ENCODE measurements around the gene YJEFN3. TPM values are rescaled to one million over a fixed set of nuclear protein-coding genes. Genes with fewer than 3 reads are reported as not detected.

Gene YJEFN3
- total RNA-seq, 1 donor from 2014 or later, result 2.1 TPM

- no peak overlapping the region for H3K4me3 ChIP-seq (ENCODE audit: low read depth, low read length)
- H3K36me3 ChIP-seq (ENCODE audit: control insufficient read depth, insufficient read depth, low read length), result no peaks in the 10 kb centered on the region
- DNase-seq (ENCODE audit: low read depth), result no peak
- peaks cover 31% of the 10 kb centered on the region for H3K27me3 ChIP-seq (ENCODE audit: control insufficient read depth, insufficient read depth, low read length)
- TF ChIP-seq CTCF (IDR thresholded peaks at IDR 0.05; ENCODE audit: insufficient read depth, low read length, poor library complexity, severe bottlenecking), result no peak
Measured at GRCh38 chr19:19534556-19535265, 6.0 kb downstream of the YJEFN3 start.

- TF ChIP-seq CTCF (IDR thresholded peaks at IDR 0.05; ENCODE audit: insufficient read depth, low read length, poor library complexity, severe bottlenecking), result no peak
- DNase-seq (ENCODE audit: low read depth), result no peak
- Histone ChIP-seq H3K36me3 (ENCODE audit: control insufficient read depth, insufficient read depth, low read length) (no peaks in the 10 kb centered on the region), H3K27me3 (ENCODE audit: control insufficient read depth, insufficient read depth, low read length) (peaks cover 40% of the 10 kb centered on the region), H3K4me3 (ENCODE audit: low read depth, low read length) (no peak overlapping the region)
Measured at GRCh38 chr19:19535311-19536191, 6.8 kb downstream of the YJEFN3 start.

GRCh38 chr19:19537075-19538048 is 8.7 kb downstream of the YJEFN3 start:
- no peak for DNase-seq (ENCODE audit: low read depth)

DNA sequence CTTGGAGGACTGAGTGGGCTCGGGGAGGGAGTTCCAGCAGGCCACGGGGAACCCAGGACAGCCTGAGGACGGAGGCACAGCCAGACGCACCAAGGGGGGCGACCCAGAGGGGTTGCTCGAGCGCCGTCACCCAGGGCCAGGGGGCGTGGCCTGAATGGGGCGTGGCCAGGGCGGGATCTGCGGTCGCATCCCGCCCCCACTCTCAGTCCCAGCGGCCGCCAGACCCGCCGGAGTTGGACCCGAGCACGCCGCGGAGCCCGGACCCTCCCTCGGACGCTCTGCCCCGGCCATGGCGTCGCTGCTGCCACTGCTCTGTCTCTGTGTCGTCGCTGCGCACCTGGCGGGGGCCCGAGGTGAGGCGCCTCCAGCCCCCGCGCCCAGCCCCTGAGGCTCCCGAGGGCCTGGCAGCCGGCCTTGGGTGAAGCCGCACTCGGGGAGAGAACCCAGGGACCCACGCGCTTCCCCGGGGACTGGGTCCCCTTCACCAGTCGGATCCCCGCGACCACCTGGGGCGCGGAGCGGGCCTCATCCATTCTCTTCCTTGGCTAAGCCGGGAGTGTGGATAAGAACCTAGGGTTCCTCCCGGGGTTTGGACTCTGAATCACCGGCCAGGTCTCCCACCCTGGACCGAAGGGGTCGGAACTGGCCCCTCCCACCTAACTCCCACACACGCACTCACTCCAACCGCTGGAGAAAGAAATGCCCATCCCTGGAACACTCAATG is 9.5 kb downstream of the YJEFN3 start, which contains the start of gene CILP2:
Gene CILP2, plus strand, starts transcription at position 205 of the 724 bp plus-strand sequence. Its CDS starts 85 bp downstream, at position 290.
- TF ChIP-seq CTCF (IDR thresholded peaks at IDR 0.05; ENCODE audit: insufficient read depth, low read length, poor library complexity, severe bottlenecking), result no peak
- no peak for DNase-seq (ENCODE audit: low read depth)
- Histone ChIP-seq H3K4me3 (ENCODE audit: low read depth, low read length) (no peak within 1 kb of the TSS), H3K36me3 (ENCODE audit: control insufficient read depth, insufficient read depth, low read length) (no peaks in the 10 kb centered on the region), H3K27me3 (ENCODE audit: control insufficient read depth, insufficient read depth, low read length) (peaks cover 50% of the 10 kb centered on the region)

More at GRCh38 chr19:19537075-19538048, 8.7 kb downstream of the YJEFN3 start:
- H3K4me3 ChIP-seq (ENCODE audit: low read depth, low read length), result no peak overlapping the region
- no peak for TF ChIP-seq CTCF (IDR thresholded peaks at IDR 0.05; ENCODE audit: insufficient read depth, low read length, poor library complexity, severe bottlenecking)
- H3K36me3 ChIP-seq (ENCODE audit: control insufficient read depth, insufficient read depth, low read length), result no peaks in the 10 kb centered on the region
- H3K27me3 ChIP-seq (ENCODE audit: control insufficient read depth, insufficient read depth, low read length), result peaks cover 50% of the 10 kb centered on the region

DNA sequence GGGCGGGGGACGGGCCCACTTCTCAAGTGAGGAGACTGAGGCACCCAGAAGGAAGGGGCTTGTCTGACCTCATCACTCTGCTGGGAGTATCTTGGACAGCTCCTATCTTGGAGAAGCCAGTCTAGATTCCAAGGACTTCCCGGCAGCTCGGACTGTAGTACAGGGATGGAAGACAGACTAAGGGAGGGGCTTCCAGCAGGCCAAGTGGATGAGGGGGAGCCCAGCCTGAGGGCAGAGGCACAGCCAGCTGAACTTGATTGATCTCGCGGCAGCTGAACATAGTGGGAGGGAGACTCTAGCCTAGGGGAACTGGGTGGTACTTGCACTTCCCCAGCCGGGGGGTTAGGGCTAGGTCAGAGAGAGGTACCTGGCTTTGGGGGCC is 10.1 kb downstream of the YJEFN3 start:
- no peak for TF ChIP-seq CTCF (IDR thresholded peaks at IDR 0.05; ENCODE audit: insufficient read depth, low read length, poor library complexity, severe bottlenecking)
- DNase-seq (ENCODE audit: low read depth), result no peak
- Histone ChIP-seq H3K4me3 (ENCODE audit: low read depth, low read length) (no peak overlapping the region), H3K36me3 (ENCODE audit: control insufficient read depth, insufficient read depth, low read length) (no peaks in the 10 kb centered on the region), H3K27me3 (ENCODE audit: control insufficient read depth, insufficient read depth, low read length) (peaks cover 50% of the 10 kb centered on the region)

All from kidney epithelial cell (primary cell).